GM23248 (cell line): ENCODE measurements around the gene GRID2. TPM values are rescaled to one million over a fixed set of nuclear protein-coding genes. Genes with fewer than 3 reads are reported as not detected.

Source experiments
- DNase-seq: peaks from one replicate; pipeline ENCODE4 v3.0.0-alpha.2; 2015
- H2AFZ ChIP-seq: fragments of 200-600 bp; sonication (generic); 2 replicates; pipeline ENCODE4 v1.6.1; 2016; ENCODE audit warnings: antibody characterized with exemption
- H3F3A ChIP-seq: fragments of 200-600 bp; sonication (generic); 2 replicates; pipeline ENCODE4 v1.6.1; 2016; ENCODE audit warnings: mild to moderate bottlenecking, antibody characterized with exemption, mixed run types; ENCODE audit not compliant: insufficient read depth
- H3K27ac ChIP-seq: fragments of 200-600 bp; sonication (generic); 2 replicates; pipeline ENCODE4 v1.5.1; 2016; ENCODE audit warnings: mild to moderate bottlenecking
- H3K27me3 ChIP-seq: fragments of 200-600 bp; sonication (generic); replicated peaks from 2 replicates; pipeline ENCODE4 v1.6.1; 2016; ENCODE audit warnings: mild to moderate bottlenecking; ENCODE audit not compliant: insufficient read depth
- H3K36me3 ChIP-seq: fragments of 200-600 bp; sonication (generic); 2 replicates; pipeline ENCODE4 v1.6.1; 2016; ENCODE audit warnings: low read depth, mild to moderate bottlenecking
- H3K4me1 ChIP-seq: fragments of 200-600 bp; sonication (generic); 2 replicates; pipeline ENCODE4 v1.6.1; 2016; ENCODE audit warnings: mild to moderate bottlenecking; ENCODE audit not compliant: insufficient read depth
- H3K4me2 ChIP-seq: fragments of 200-600 bp; sonication (generic); one replicate; pipeline ENCODE4 v1.6.1; 2016; ENCODE audit warnings: mild to moderate bottlenecking; ENCODE audit not compliant: unreplicated experiment
- H3K4me3 ChIP-seq: fragments of 200-600 bp; sonication (generic); 2 replicates; pipeline ENCODE4 v1.5.1; 2016; ENCODE audit warnings: mild to moderate bottlenecking
- H3K79me2 ChIP-seq: fragments of 200-600 bp; sonication (generic); 2 replicates; pipeline ENCODE4 v1.6.1; 2016; ENCODE audit warnings: mild to moderate bottlenecking; ENCODE audit not compliant: insufficient read depth
- H3K9ac ChIP-seq: fragments of 200-600 bp; sonication (generic); 2 replicates; pipeline ENCODE4 v1.6.1; 2016; ENCODE audit warnings: mild to moderate bottlenecking
- H3K9me2 ChIP-seq: fragments of 200-600 bp; sonication (generic); 2 replicates; pipeline ENCODE4 v1.6.1; 2016; ENCODE audit warnings: mixed run types, mild to moderate bottlenecking, moderate library complexity; ENCODE audit not compliant: insufficient read depth
- H3K9me3 ChIP-seq: fragments of 200-600 bp; sonication (generic); one replicate; pipeline ENCODE4 v1.6.1; 2017; ENCODE audit warnings: low read depth
- H4K20me1 ChIP-seq: fragments of 200-600 bp; sonication (generic); 2 replicates; pipeline ENCODE4 v1.6.0; 2016; ENCODE audit not compliant: insufficient read depth
- EZH2 ChIP-seq: fragments of 200-600 bp; sonication (generic); IDR thresholded peaks from 2 replicates; pipeline ENCODE4 v1.6.1; 2018; ENCODE audit warnings: antibody characterized with exemption, mild to moderate bottlenecking; ENCODE audit not compliant: insufficient read depth, poor library complexity, severe bottlenecking
- EZH2phosphoT487 ChIP-seq: fragments of 200-600 bp; sonication (generic); IDR thresholded peaks from 2 replicates; pipeline ENCODE4 v1.6.1; 2018; ENCODE audit warnings: antibody characterized with exemption, moderate library complexity, mild to moderate bottlenecking, low read depth; ENCODE audit not compliant: insufficient read depth
- WGBS, 2 experiments: methylation state at CpG; one replicate each; pipeline ENCODE4 v1.1.6; 2015 to 2017; ENCODE audit warnings: low lambda C conversion rate in 2 of 2, low coverage in 1 of 2; ENCODE audit errors: missing lambda C conversion rate in 2 of 2; 5-methylcytosine and 5-hydroxymethylcytosine counted together
- in situ Hi-C: fragments of 300-500 bp; cut with MboI; formaldehyde crosslinking; loops from 2 replicates; pipeline ENCODE4 v1.15.0; 2020
- polyA plus RNA-seq: library from polyadenylated mRNA; unstranded; fragments of >200 nt; fragmentation: Nextera tagmentation; extraction: Ambion mirVana; gene quantifications from 2 replicates; pipeline ENCODE4 v1.2.1, GENCODE V29; 2016
- total RNA-seq: library from RNA; depleted of rRNA; stranded (reverse); fragments of >200 nt; shearing (Covaris generic); gene quantifications from 2 replicates; pipeline ENCODE4 v1.2.3, GENCODE V29; 2014

The GRID2 gene
- total and polyA plus RNA-seq, 2 experiments from 2014 or later = not detected

GRCh38 chr4:93436000-93436626, 1132.3 kb downstream of the GRID2 start:
- in situ Hi-C loops = no loop called here
- TF ChIP-seq EZH2phosphoT487 (no peak), EZH2 (no peak)

GRCh38 chr4:93437991-93438390, 1134.2 kb downstream of the GRID2 start:
- DNase-seq = no peak
- Histone ChIP-seq H3K9me2 (no peaks in the 10 kb centered on the region), H3K9me3 (no peaks in the 10 kb centered on the region), H3K4me3 (no peak overlapping the region), H2AFZ (no peak overlapping the region), H3K4me1 (no peaks in the 10 kb centered on the region), H3F3A (no peaks in the 10 kb centered on the region), H3K4me2 (no peak overlapping the region), H3K27ac (no peak overlapping the region), H3K9ac (no peak overlapping the region), H3K79me2 (no peaks in the 10 kb centered on the region), H3K36me3 (no peaks in the 10 kb centered on the region), H3K27me3 (no peaks in the 10 kb centered on the region), H4K20me1 (no peaks in the 10 kb centered on the region)
- in situ Hi-C loops = no loop called here
- TF ChIP-seq EZH2phosphoT487 (no peak), EZH2 (no peak)
- WGBS, 2 experiments = 33 to 50% methylated on average over 3 of the region's 3 CpGs

More at GRCh38 chr4:93436000-93436626, 1132.3 kb downstream of the GRID2 start:
- Histone ChIP-seq H3F3A (no peaks in the 10 kb centered on the region), H3K27ac (no peak overlapping the region), H4K20me1 (no peaks in the 10 kb centered on the region), H3K36me3 (no peaks in the 10 kb centered on the region), H3K27me3 (no peaks in the 10 kb centered on the region), H3K79me2 (no peaks in the 10 kb centered on the region), H3K9me2 (no peaks in the 10 kb centered on the region), H3K4me1 (no peaks in the 10 kb centered on the region), H3K4me2 (no peak overlapping the region), H3K9me3 (no peaks in the 10 kb centered on the region), H3K9ac (no peak overlapping the region), H2AFZ (no peak overlapping the region), H3K4me3 (no peak overlapping the region)
- DNase-seq = no peak
- 36 to 47% methylated on average over 3 of the region's 3 CpGs for WGBS, 2 experiments

- H3K4me3 ChIP-seq = no peak overlapping the region
- H3K36me3 ChIP-seq = no peaks in the 10 kb centered on the region
- no peaks in the 10 kb centered on the region for H4K20me1 ChIP-seq
- H3K27me3 ChIP-seq = no peaks in the 10 kb centered on the region
- no peaks in the 10 kb centered on the region for H3F3A ChIP-seq
- H3K4me2 ChIP-seq = no peak overlapping the region
- H3K9ac ChIP-seq = no peak overlapping the region
- no peaks in the 10 kb centered on the region for H3K4me1 ChIP-seq
- no peak overlapping the region for H3K27ac ChIP-seq
- in situ Hi-C loops = no loop called here
- TF ChIP-seq EZH2phosphoT487 (no peak), EZH2 (no peak)
- DNase-seq = no peak
- no peaks in the 10 kb centered on the region for H3K79me2 ChIP-seq
- no peaks in the 10 kb centered on the region for H3K9me3 ChIP-seq
- H3K9me2 ChIP-seq = no peaks in the 10 kb centered on the region
- 36 to 39% methylated on average over 1 of the region's 1 CpG for WGBS, 2 experiments
- no peak overlapping the region for H2AFZ ChIP-seq
Observed at GRCh38 chr4:93444860-93445259, 1141.1 kb downstream of the GRID2 start.

GRCh38 chr4:93446038-93446437, 1142.3 kb downstream of the GRID2 start:
- no peaks in the 10 kb centered on the region for H3K36me3 ChIP-seq
- H3F3A ChIP-seq = no peaks in the 10 kb centered on the region
- TF ChIP-seq EZH2 = no peak
- TF ChIP-seq EZH2phosphoT487 = no peak
- no peaks in the 10 kb centered on the region for H3K9me2 ChIP-seq
- no peaks in the 10 kb centered on the region for H3K4me1 ChIP-seq
- no peaks in the 10 kb centered on the region for H3K79me2 ChIP-seq
- H3K9me3 ChIP-seq = no peaks in the 10 kb centered on the region
- WGBS, 2 experiments = 37 to 40% methylated on average over 1 of the region's 1 CpG
- H3K4me3 ChIP-seq = no peak overlapping the region
- H3K27me3 ChIP-seq = no peaks in the 10 kb centered on the region
- in situ Hi-C loops = no loop called here
- H3K27ac ChIP-seq = no peak overlapping the region
- no peak overlapping the region for H3K9ac ChIP-seq
- H2AFZ ChIP-seq = no peak overlapping the region
- no peaks in the 10 kb centered on the region for H4K20me1 ChIP-seq
- DNase-seq = no peak
- H3K4me2 ChIP-seq = no peak overlapping the region
